GM12878 (cell line): ENCODE data around the gene GRAMD1B. TPM values are rescaled to one million over a fixed set of nuclear protein-coding genes. Genes with fewer than 3 reads are reported as not detected.

Source experiments
- ATAC-seq: fragments of 200-7000 bp; cut with Tn5 transposase; 3 replicates; pipeline ENCODE4 v1.9.1; 2020; ENCODE audit warnings: mild to moderate bottlenecking, moderate library complexity
- BruUV-seq: library from RNA; stranded (reverse); fragments of 400-500 nt; replicated peaks from 2 replicates; lab custom pipeline; 2021; lab: Mats Ljungman, UMichigan
- CTCF ChIA-PET: fragments of 300-600 bp; sonication (Branson Sonifier 250); formaldehyde crosslinking; extraction: SDS; loops from one replicate; lab custom pipeline; 2021; ENCODE audit warnings: inconsistent platforms; lab: Yijun Ruan, JAX
- POLR2A ChIA-PET: fragments of 350-600 bp; formaldehyde crosslinking; extraction: SDS; loops from one replicate; lab custom pipeline; 2021; ENCODE audit warnings: inconsistent platforms; lab: Charles Lee
- RAD21 ChIA-PET: fragments of 300-600 bp; sonication (Branson Sonifier 250); formaldehyde crosslinking; loops from one replicate; lab custom pipeline; 2023; ENCODE audit warnings: antibody characterized with exemption; ENCODE audit not compliant: unreplicated experiment; lab: Charles Lee
- SMC1A ChIA-PET: fragments of 300-600 bp; sonication (Branson Sonifier 250); formaldehyde crosslinking; loops from one replicate; lab custom pipeline; 2023; ENCODE audit not compliant: unreplicated experiment, uncharacterized antibody; lab: Charles Lee
- DNase-seq: peaks from one replicate; pipeline ENCODE4 v3.0.0-alpha.2; 2011; ENCODE audit warnings: low read depth, low spot score
- FAIRE-seq: peaks from 3 replicates; lab custom pipeline; 2011; peaks lifted over from hg19 to GRCh38; lab: Jason Lieb, UNC
- H2AFZ ChIP-seq: 2 replicates; pipeline ENCODE4 v1.6.0; 2011; ENCODE audit warnings: low read depth, low read length, control low read depth; ENCODE audit not compliant: control insufficient read depth
- H3K27ac ChIP-seq: 2 replicates; pipeline ENCODE4 v1.5.1; 2011; ENCODE audit warnings: control low read depth; ENCODE audit not compliant: control insufficient read depth, insufficient read depth
- H3K27me3 ChIP-seq, 2 experiments: replicated peaks in 1 of 2; 2 replicates each; pipeline versions ENCODE4 v1.6.0 to v1.6.1; 2011; ENCODE audit warnings: low read length in 1 of 2; ENCODE audit not compliant: control insufficient read depth in 2 of 2, insufficient read depth in 2 of 2
- H3K36me3 ChIP-seq, 2 experiments: 2 replicates each; pipeline ENCODE4 v1.5.1; 2011; ENCODE audit warnings: low read length in 1 of 2; ENCODE audit not compliant: control insufficient read depth in 2 of 2, insufficient read depth in 2 of 2
- H3K4me1 ChIP-seq: 2 replicates; pipeline ENCODE4 v1.6.1; 2011; ENCODE audit warnings: mild to moderate bottlenecking, low read length, moderate library complexity, mixed read lengths; ENCODE audit not compliant: control insufficient read depth, insufficient read depth
- H3K4me2 ChIP-seq: 2 replicates; pipeline ENCODE4 v1.6.0; 2011; ENCODE audit warnings: control low read depth; ENCODE audit not compliant: control insufficient read depth, insufficient read depth
- H3K4me3 ChIP-seq: fragments of 200-600 bp; sonication (generic); 2 replicates; pipeline ENCODE4 v1.5.1; 2016
- H3K79me2 ChIP-seq: 2 replicates; pipeline ENCODE4 v1.6.0; 2011; ENCODE audit warnings: low read length; ENCODE audit not compliant: control insufficient read depth, insufficient read depth
- H3K9ac ChIP-seq: 2 replicates; pipeline ENCODE4 v1.8.0; 2011; ENCODE audit warnings: low read length, control low read depth, mixed read lengths; ENCODE audit not compliant: control insufficient read depth, insufficient read depth
- H3K9me3 ChIP-seq: replicated peaks from 3 replicates; pipeline ENCODE4 v1.5.1; 2011; ENCODE audit warnings: mild to moderate bottlenecking, low read length; ENCODE audit not compliant: control insufficient read depth, insufficient read depth
- H4K20me1 ChIP-seq: 2 replicates; pipeline ENCODE4 v1.6.0; 2011; ENCODE audit not compliant: control insufficient read depth, insufficient read depth
- KDM1A ChIP-seq: fragments of 200-600 bp; sonication (generic); IDR thresholded peaks from 2 replicates; pipeline ENCODE4 v1.6.1; 2016; ENCODE audit warnings: borderline replicate concordance
- MYB ChIP-seq: fragments of 150-350 bp; IDR thresholded peaks from 2 replicates; pipeline ENCODE4 v1.6.1; 2014; ENCODE audit warnings: mild to moderate bottlenecking, low read depth, low read length, borderline replicate concordance
- NBN ChIP-seq: fragments of 450-650 bp; IDR thresholded peaks from 2 replicates; pipeline ENCODE4 v1.6.1; 2016
- STAT3 ChIP-seq: IDR thresholded peaks from 2 replicates; pipeline ENCODE4 v1.6.1; 2011; ENCODE audit warnings: low read depth, low read length, improper control_type of control experiment
- TCF3 ChIP-seq: IDR thresholded peaks from 2 replicates; pipeline ENCODE4 v1.6.1; 2012; ENCODE audit warnings: low read depth, mild to moderate bottlenecking, low read length, borderline replicate concordance; ENCODE audit not compliant: insufficient read depth
- TCF7 ChIP-seq: IDR thresholded peaks from 2 replicates; pipeline ENCODE4 v1.6.1; 2014; ENCODE audit warnings: antibody characterized with exemption, borderline replicate concordance
- WRNIP1 ChIP-seq: IDR thresholded peaks from 2 replicates; pipeline ENCODE4 v1.6.1; 2011; ENCODE audit warnings: low read depth, low read length, improper control_type of control experiment, borderline replicate concordance
- WGBS: methylation state at CpG from one replicate; pipeline ENCODE4 v1.1.6; 2016; ENCODE audit warnings: low lambda C conversion rate; ENCODE audit not compliant: insufficient replicate concordance, insufficient coverage; ENCODE audit errors: missing lambda C conversion rate; 5-methylcytosine and 5-hydroxymethylcytosine counted together
- in situ Hi-C: fragments of 300-500 bp; cut with MboI; formaldehyde crosslinking; loops from 9 replicates; pipeline ENCODE4 v1.14.3; 2018; ENCODE audit warnings: mixed read lengths
- intact Hi-C: fragments of 100-400 bp; cut with micrococcal nuclease; formaldehyde crosslinking; loops from one replicate; pipeline ENCODE4 v1.14.2; 2022; ENCODE audit not compliant: unreplicated experiment
- polyA plus RNA-seq, 11 experiments: library from polyadenylated mRNA; depleted of rRNA in 4 of 11; unstranded in 6 of 11; stranded (reverse) in 5 of 11; fragments of >200 nt; fragmentation: Nextera tagmentation in 4 of 11; fragmentation: Illumina TruSeq in 1 of 11; extraction: Ambion mirVana in 4 of 11; extraction: Trizol in 1 of 11; gene quantifications; 1 replicate in 1 of 11; 2 replicates in 10 of 11; pipeline versions ENCODE4 v1.2.1 to v1.2.3, GENCODE V29; 2011 to 2016; ENCODE audit warnings: inconsistent platforms in 2 of 11, missing spikeins in 2 of 11, low read depth in 1 of 11
- total RNA-seq, 4 experiments: library from RNA; depleted of rRNA in 3 of 4; stranded (reverse); fragments of >200 nt in 3 of 4; fragmentation: Illumina TruSeq in 1 of 4; extraction: Trizol in 1 of 4; gene quantifications; 2 replicates each; pipeline versions ENCODE4 v1.2.1 to v1.2.3, GENCODE V29; 2013 to 2021
- TF ChIP-seq, protein P1 (sequence below), 3 experiments: IDR thresholded peaks in 2 of 3; conservative IDR thresholded peaks in 1 of 3; 2 replicates each; pipeline ENCODE4 v1.5.1; 2011; ENCODE audit warnings: low read depth in 3 of 3, low read length in 3 of 3, mild to moderate bottlenecking in 3 of 3, control low read depth in 2 of 3, moderate library complexity in 2 of 3, inconsistent platforms in 1 of 3, mixed read lengths in 1 of 3; ENCODE audit not compliant: control insufficient read depth in 2 of 3, insufficient read depth in 1 of 3; ENCODE audit errors: extremely low read depth in 1 of 3
- TF ChIP-seq, protein P2 (sequence below): fragments of 450-650 bp; conservative IDR thresholded peaks from 2 replicates; pipeline ENCODE4 v1.6.1; 2017; ENCODE audit warnings: mild to moderate bottlenecking, moderate library complexity

Gene GRAMD1B
- total and polyA plus RNA-seq, 10 of the 15 experiments (the other 5 are each of a cell fraction or from before 2014, with no cell fraction given), result 1.9 to 49.1 (median 26.9) TPM

DNA sequence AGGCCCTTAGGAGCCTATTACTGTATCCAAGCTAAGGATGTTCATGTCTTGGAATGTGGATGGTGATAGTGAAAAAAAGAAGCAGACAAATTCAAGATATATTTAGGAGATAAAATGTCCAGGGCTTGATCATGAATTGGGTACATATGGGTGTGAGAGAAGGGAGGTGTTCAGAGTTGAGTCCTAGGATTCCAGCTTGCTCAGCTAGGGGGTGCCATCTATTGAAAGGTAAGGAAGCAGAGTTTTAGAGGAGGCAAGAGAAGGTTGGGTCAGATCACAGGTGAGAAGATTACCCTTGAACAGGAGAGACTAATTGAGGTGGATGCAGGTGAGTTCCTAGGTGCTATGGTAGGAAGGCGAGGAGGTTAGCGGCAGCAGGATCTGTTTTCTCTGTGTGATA is 60.5 kb downstream of the GRAMD1B start:
- Histone ChIP-seq H3K4me2 (no peak overlapping the region), H3K79me2 (no peaks in the 10 kb centered on the region), H3K36me3 (no peaks in the 10 kb centered on the region; a peak in 2 of 4 replicates), H3K4me3 (no peak overlapping the region), H3K27ac (no peak overlapping the region), H3K4me1 (no peaks in the 10 kb centered on the region; the same call in 1 of the 2 replicates), H3K27me3 (no peaks in the 10 kb centered on the region), H2AFZ (no peak overlapping the region), H3K9ac (no peak overlapping the region), H4K20me1 (no peaks in the 10 kb centered on the region), H3K9me3 (no peaks in the 10 kb centered on the region)
- ChIA-PET SMC1A (interaction anchor here (1.4 to 1.5 kb wide), 2 partner anchors 64 to 86 kb away, joined by 3 to 4 read pairs; no protein-coding TSS in a partner anchor), POLR2A (no interaction called here), RAD21 (interaction anchor here (1.2 kb wide), 1 partner anchor 12 kb away, joined by 4 read pairs; no protein-coding TSS in a partner anchor), CTCF (interaction anchor here (1.1 kb wide), 1 partner anchor 348 kb away, joined by 3 read pairs; no protein-coding TSS in a partner anchor)
- ATAC-seq, result no peak
- 100% methylated on average over 2 of the region's 2 CpGs for WGBS
- BruUV-seq, result no TSS peak
- no peak for DNase-seq
- intact Hi-C loops (no loop called here), in situ Hi-C loops (no loop called here)
- no peak for FAIRE-seq
- TF ChIP-seq, protein P1, sequence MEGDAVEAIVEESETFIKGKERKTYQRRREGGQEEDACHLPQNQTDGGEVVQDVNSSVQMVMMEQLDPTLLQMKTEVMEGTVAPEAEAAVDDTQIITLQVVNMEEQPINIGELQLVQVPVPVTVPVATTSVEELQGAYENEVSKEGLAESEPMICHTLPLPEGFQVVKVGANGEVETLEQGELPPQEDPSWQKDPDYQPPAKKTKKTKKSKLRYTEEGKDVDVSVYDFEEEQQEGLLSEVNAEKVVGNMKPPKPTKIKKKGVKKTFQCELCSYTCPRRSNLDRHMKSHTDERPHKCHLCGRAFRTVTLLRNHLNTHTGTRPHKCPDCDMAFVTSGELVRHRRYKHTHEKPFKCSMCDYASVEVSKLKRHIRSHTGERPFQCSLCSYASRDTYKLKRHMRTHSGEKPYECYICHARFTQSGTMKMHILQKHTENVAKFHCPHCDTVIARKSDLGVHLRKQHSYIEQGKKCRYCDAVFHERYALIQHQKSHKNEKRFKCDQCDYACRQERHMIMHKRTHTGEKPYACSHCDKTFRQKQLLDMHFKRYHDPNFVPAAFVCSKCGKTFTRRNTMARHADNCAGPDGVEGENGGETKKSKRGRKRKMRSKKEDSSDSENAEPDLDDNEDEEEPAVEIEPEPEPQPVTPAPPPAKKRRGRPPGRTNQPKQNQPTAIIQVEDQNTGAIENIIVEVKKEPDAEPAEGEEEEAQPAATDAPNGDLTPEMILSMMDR (IDR thresholded peaks at IDR 0.05 in 2 of 3, conservative IDR thresholded peaks at IDR 0.05 in 1 of 3; ENCODE audit: control insufficient read depth in 2 of 3, extremely low read depth in 1 of 3, insufficient read depth in 1 of 3, low read depth in 3 of 3, low read length in 3 of 3), result peak in 2 of 3 experiments; percentile 4 to 9; a peak in 1 of 6 replicates
- TF ChIP-seq TCF3 (no peak), TCF7 (no peak)

DNA sequence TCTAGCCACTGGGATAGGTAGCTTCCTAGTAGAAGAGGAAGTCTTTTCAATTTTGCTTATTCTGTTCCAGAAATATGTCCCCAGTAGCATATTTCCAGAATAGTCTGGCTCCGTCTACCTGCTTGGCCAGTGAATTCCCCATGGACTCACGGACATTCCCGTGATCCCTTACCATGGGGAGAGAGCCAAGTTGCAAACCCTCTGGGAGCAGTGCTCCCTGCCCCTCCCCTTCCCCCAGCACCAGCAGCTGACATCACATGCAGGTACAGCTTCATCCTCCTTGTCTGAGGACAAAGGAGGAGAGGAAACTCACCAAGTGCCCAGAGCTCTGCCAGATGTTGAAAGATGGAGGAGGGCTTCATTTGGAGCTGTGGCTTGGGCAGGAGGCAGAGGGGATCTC is 61.2 kb downstream of the GRAMD1B start:
- Histone ChIP-seq H3K4me1 (no peaks in the 10 kb centered on the region; the same call in 1 of the 2 replicates), H3K79me2 (no peaks in the 10 kb centered on the region), H3K4me3 (no peak overlapping the region), H3K9ac (no peak overlapping the region), H3K9me3 (no peaks in the 10 kb centered on the region), H3K27ac (no peak overlapping the region), H3K27me3 (no peaks in the 10 kb centered on the region), H3K4me2 (no peak overlapping the region), H3K36me3 (no peaks in the 10 kb centered on the region; a peak in 1 of 4 replicates), H2AFZ (no peak overlapping the region), H4K20me1 (no peaks in the 10 kb centered on the region)
- SMC1A ChIA-PET, result interaction anchor here (1.5 kb wide), 1 partner anchor 85 kb away, joined by 4 read pairs; no protein-coding TSS in a partner anchor
- TF ChIP-seq NBN (no peak), STAT3 (no peak), MYB (no peak), WRNIP1 (no peak), KDM1A (no peak)
- TF ChIP-seq, protein P2, sequence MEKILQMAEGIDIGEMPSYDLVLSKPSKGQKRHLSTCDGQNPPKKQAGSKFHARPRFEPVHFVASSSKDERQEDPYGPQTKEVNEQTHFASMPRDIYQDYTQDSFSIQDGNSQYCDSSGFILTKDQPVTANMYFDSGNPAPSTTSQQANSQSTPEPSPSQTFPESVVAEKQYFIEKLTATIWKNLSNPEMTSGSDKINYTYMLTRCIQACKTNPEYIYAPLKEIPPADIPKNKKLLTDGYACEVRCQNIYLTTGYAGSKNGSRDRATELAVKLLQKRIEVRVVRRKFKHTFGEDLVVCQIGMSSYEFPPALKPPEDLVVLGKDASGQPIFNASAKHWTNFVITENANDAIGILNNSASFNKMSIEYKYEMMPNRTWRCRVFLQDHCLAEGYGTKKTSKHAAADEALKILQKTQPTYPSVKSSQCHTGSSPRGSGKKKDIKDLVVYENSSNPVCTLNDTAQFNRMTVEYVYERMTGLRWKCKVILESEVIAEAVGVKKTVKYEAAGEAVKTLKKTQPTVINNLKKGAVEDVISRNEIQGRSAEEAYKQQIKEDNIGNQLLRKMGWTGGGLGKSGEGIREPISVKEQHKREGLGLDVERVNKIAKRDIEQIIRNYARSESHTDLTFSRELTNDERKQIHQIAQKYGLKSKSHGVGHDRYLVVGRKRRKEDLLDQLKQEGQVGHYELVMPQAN, result no peak
- DNase-seq (no peak), ATAC-seq (no peak), FAIRE-seq (no peak)
- POLR2A ChIA-PET, result interaction anchor here (0.5 to 0.6 kb wide), 2 partner anchors 52 to 610 kb away, joined by 4 to 6 read pairs; no protein-coding TSS in a partner anchor
- in situ Hi-C loops, result no loop called here
- 0% methylated on average over 3 of the region's 3 CpGs for WGBS
- RAD21 ChIA-PET, result interaction anchor here (1.2 kb wide), 1 partner anchor 12 kb away, joined by 4 read pairs; no protein-coding TSS in a partner anchor
- BruUV-seq, result no TSS peak
- CTCF ChIA-PET, result interaction anchor here (0.7 to 1.1 kb wide), 2 partner anchors 13 to 348 kb away, joined by 3 read pairs; no protein-coding TSS in a partner anchor
- intact Hi-C loops, result no loop called here
